K562 (cell line): Measurements from ENCODE around the gene TPI1. TPM values are rescaled to one million over a fixed set of nuclear protein-coding genes. Genes with fewer than 3 reads are reported as not detected.

ENCODE experiments used
- BDP1 ChIP-seq: IDR thresholded peaks from 3 replicates; pipeline ENCODE4 v1.6.1; 2011; ENCODE audit not compliant: insufficient read length, insufficient read depth
- COPS2 ChIP-seq: fragments of 450-650 bp; conservative IDR thresholded peaks from 2 replicates; pipeline ENCODE4 v1.6.1; 2016; ENCODE audit warnings: mild to moderate bottlenecking, moderate library complexity
- HNRNPL ChIP-seq: fragments of 200-400 bp; formaldehyde crosslinking; IDR thresholded peaks from 2 replicates; pipeline ENCODE4 v1.6.1; 2017; ENCODE audit warnings: low read depth, mild to moderate bottlenecking, low read length
- MAZ ChIP-seq, 2 experiments: fragments of 450-650 bp in 1 of 2; sonication (generic) in 1 of 2; formaldehyde crosslinking; IDR thresholded peaks in 1 of 2; conservative IDR thresholded peaks in 1 of 2; 2 replicates each; pipeline versions ENCODE4 v1.4.0 to v1.5.0; 2020; ENCODE audit warnings: mild to moderate bottlenecking in 1 of 2, missing genetic modification reagents in 1 of 2
- MYNN ChIP-seq, 2 experiments: sonication (generic); formaldehyde crosslinking in 1 of 2; IDR thresholded peaks; 2 replicates each; pipeline versions ENCODE4 v1.5.0 to v1.6.1; 2016 to 2020; ENCODE audit warnings: antibody characterized with exemption in 1 of 2, missing genetic modification reagents in 1 of 2
- NONO ChIP-seq, 2 experiments: fragments of 200-400 bp in 1 of 2; fragments of 450-650 bp in 1 of 2; formaldehyde crosslinking in 1 of 2; IDR thresholded peaks; 2 replicates each; pipeline ENCODE4 v1.6.1; 2017; ENCODE audit warnings: low read depth in 2 of 2, mild to moderate bottlenecking in 2 of 2, moderate library complexity in 2 of 2, low read length in 1 of 2
- PML ChIP-seq: IDR thresholded peaks from 2 replicates; pipeline ENCODE4 v1.6.1; 2012; ENCODE audit warnings: low read length, inconsistent platforms
- SPI1 ChIP-seq: IDR thresholded peaks from 2 replicates; pipeline ENCODE4 v1.6.1; 2011; ENCODE audit warnings: low read depth, low read length, control low read depth, borderline replicate concordance
- TFAM ChIP-seq: fragments of 250-450 bp; sonication (Bioruptor Pico); conservative IDR thresholded peaks from 2 replicates; pipeline ENCODE4 v1.5.0; 2021; ENCODE audit warnings: mild to moderate bottlenecking, moderate library complexity
- TGIF2 ChIP-seq: sonication (generic); formaldehyde crosslinking; IDR thresholded peaks from 2 replicates; pipeline ENCODE4 v1.8.1; 2022; ENCODE audit warnings: mild to moderate bottlenecking, missing genetic modification reagents, moderate library complexity
- TSHZ1 ChIP-seq: fragments of 250-450 bp; sonication (Bioruptor Pico); IDR thresholded peaks from 2 replicates; pipeline ENCODE4 v1.4.0; 2020; ENCODE audit warnings: mild to moderate bottlenecking, moderate library complexity
- ZEB2 ChIP-seq: fragments of 450-650 bp; IDR thresholded peaks from 2 replicates; pipeline ENCODE4 v1.6.1; 2016
- ZHX1 ChIP-seq: fragments of 150-350 bp; conservative IDR thresholded peaks from 2 replicates; pipeline ENCODE4 v1.6.1; 2014; ENCODE audit warnings: low read length
- ZNF311 ChIP-seq: fragments of 250-450 bp; sonication (Bioruptor Pico); IDR thresholded peaks from 2 replicates; pipeline ENCODE4 v1.4.0; 2020; ENCODE audit warnings: mild to moderate bottlenecking, moderate library complexity
- ZNF449 ChIP-seq: fragments of 250-450 bp; sonication (Bioruptor Pico); IDR thresholded peaks from 2 replicates; pipeline ENCODE4 v1.8.0; 2022; ENCODE audit warnings: moderate library complexity, mild to moderate bottlenecking, inconsistent platforms
- ZNF707 ChIP-seq: fragments of 250-450 bp; sonication (Bioruptor Pico); conservative IDR thresholded peaks from 2 replicates; pipeline ENCODE4 v1.8.0; 2022; ENCODE audit warnings: inconsistent platforms, mild to moderate bottlenecking, moderate library complexity
- ZNF75A ChIP-seq: fragments of 450-650 bp; formaldehyde crosslinking; IDR thresholded peaks from 2 replicates; pipeline ENCODE4 v1.4.0; 2020; ENCODE audit warnings: mild to moderate bottlenecking
- polyA plus RNA-seq, 8 experiments: library from polyadenylated mRNA; depleted of rRNA in 4 of 8; stranded (reverse) in 5 of 8; unstranded in 3 of 8; fragments of >200 nt; fragmentation: Nextera tagmentation in 2 of 8; fragmentation: Illumina TruSeq in 1 of 8; extraction: Ambion mirVana in 2 of 8; extraction: Trizol in 1 of 8; gene quantifications; 2 replicates each; pipeline versions ENCODE4 v1.2.1 to v1.2.3, GENCODE V29; 2011 to 2014; ENCODE audit warnings: inconsistent platforms in 1 of 8, missing spikeins in 1 of 8
- total RNA-seq, 7 experiments: library from RNA; depleted of rRNA in 6 of 7; stranded (reverse); fragments of >200 nt in 6 of 7; fragmentation: Illumina TruSeq in 2 of 7; extraction: Trizol in 2 of 7; gene quantifications; 2 replicates each; pipeline versions ENCODE4 v1.2.1 to v1.2.3, GENCODE V29; 2011 to 2021; ENCODE audit warnings: low replicate concordance in 1 of 7

The TPI1 gene
- total and polyA plus RNA-seq, 9 of the 15 experiments (the other 6 are each of a cell fraction or from before 2014, with no cell fraction given): 662 to 4,971 (median 892) TPM

GRCh38 chr12:6871052-6871957, 4.0 kb downstream of the TPI1 start (continued):
- TF ChIP-seq ZNF449 (CRISPR knock-in tag) (no peak), ZNF75A (no peak), PML (0 out of 2 replicates have a peak, but pooled peaks have one; percentile 18), COPS2 (no peak), MAZ (CRISPR knock-in tag; conservative IDR thresholded peaks at IDR 0.05 in 1 of 2, IDR thresholded peaks at IDR 0.05 in 1 of 2) (no peak), ZNF707 (no peak), TGIF2 (CRISPR knock-in tag) (no peak), BDP1 (no peak), TFAM (no peak), NONO (IDR thresholded peaks at IDR 0.05; ENCODE audit: low read depth in 2 of 2, low read length in 1 of 2) (peak in 1 of 2 experiments; percentile 20; a peak in 1 of 4 replicates), HNRNPL (no peak), TSHZ1 (CRISPR knock-in tag) (no peak), ZNF311 (CRISPR knock-in tag) (no peak), SPI1 (no peak), MYNN (IDR thresholded peaks at IDR 0.05) (peak; percentile 32; the same call in 1 of the 2 replicates), MYNN (CRISPR knock-in tag; IDR thresholded peaks at IDR 0.05) (no peak), ZEB2 (no peak), ZHX1 (no peak)
